GM19328 (cell line): ENCODE results near the gene DPH5.
"Not testable (repeated sequence)": the region's sequence is repeated elsewhere in the genome, so short reads cannot be mapped to it uniquely, and the experiment has no call there.

Experiments
- ATAC-seq: cut with Tn5 transposase; IDR thresholded peaks from one replicate; pipeline ENCODE4 v1.9.1; 2021; ENCODE audit warnings: mild to moderate bottlenecking, moderate library complexity; ENCODE audit not compliant: unreplicated experiment

The DPH5 gene

DNA sequence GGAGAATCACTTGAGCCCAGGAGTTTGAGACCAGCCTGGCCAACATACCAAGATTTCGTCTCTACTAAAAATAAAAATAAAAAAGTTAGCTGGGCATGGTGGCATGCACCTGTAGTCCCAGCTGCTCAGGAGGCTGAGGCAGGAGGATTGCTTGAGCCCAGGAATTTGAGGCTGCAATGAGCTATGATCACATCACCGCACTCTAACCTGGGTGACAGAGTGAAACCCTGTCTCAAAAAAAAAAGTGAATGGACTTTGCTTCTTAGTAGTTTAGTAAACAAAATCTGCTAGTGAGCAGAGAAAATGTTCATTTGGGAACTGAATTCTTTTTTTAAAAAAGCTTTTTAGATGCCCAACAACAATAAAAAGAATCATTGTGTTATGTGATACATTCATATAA is 6.5 kb upstream of the DPH5 start:
- not testable (repeated sequence) for ATAC-seq

DNA sequence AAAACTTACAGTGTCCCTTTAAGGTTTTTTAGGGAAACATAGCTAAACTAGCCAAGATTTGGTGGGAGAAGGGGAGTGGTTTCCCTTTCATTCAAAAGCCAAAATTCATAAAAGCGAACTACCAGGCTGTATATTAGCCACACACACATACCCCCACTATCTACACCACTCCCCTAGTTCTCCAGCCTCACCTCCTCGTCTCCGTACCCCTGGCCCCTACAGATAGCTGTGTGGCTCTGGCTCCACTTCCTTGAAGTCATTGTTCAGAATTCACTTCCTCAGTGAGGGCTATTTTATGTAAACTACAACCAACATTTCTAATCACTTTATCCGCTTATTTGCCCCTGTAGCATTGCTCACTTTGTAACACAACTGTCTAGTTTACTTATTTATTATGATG is 5.3 kb upstream of the DPH5 start:
- no peak for ATAC-seq

DNA sequence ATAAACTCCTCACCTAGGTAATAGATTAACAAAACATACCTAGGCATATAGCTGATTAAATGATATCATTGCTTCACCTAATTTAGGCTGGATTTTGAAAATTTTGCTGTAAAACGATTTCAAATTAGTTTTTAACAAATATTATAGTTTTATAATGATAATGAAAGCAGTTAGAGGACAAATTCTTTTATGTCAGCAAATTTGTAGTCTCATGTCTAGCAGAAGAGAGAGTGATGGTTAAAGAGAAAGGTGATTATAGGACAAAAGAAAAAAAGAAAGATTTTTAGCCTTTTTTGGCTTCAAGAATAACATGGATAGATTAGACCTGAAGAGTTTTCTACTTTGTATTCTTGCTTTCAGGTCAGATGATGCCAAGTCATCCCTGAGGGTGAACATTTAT is 3.6 kb upstream of the DPH5 start:
- no peak for ATAC-seq

DNA sequence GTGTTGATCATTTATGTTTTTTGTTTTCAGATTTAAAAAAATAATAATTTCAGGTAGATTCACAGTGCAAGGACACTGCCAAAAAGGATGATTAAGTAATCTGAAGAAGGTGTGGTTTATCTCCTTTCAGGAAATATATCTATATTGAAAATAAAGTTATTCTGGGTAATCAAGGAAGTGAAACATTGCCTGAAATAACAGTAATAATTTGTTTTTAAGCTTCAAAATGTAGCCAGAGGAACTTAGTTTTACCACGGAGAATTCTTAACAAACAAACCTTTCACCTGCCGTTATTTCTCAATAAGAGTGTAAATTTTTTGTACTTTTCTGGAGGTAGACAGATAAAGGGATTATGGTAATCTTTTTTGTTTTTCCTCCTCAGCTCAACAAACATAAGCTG is 2.9 kb upstream of the DPH5 start:
- ATAC-seq = no peak

DNA sequence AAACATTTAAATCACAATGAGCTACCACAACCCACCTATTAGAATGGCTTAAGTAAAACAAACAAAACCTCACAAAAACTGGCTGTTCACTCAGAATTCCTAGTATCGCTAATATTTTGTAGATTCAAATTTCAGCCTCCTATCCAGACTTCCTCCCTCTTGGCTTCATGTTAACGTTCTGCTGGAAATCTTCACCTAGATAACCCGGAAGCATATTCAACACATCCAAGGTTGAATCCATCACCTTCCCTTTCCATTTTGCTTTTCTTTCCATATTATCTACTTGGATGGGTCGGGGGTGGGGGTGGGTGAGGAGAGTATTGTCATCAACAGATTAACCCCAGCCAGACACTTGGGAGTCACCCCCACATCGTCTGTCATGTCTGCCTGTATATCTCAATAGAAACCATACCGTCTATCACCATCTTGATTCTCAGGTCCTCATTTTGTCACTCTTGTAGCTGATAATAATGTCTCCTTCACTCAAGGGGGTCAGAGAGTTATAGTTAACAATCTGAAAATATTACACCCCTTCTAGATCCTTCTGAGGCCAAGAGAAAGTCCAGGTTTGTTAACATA is 1.7 kb upstream of the DPH5 start:
- ATAC-seq = no peak

DNA sequence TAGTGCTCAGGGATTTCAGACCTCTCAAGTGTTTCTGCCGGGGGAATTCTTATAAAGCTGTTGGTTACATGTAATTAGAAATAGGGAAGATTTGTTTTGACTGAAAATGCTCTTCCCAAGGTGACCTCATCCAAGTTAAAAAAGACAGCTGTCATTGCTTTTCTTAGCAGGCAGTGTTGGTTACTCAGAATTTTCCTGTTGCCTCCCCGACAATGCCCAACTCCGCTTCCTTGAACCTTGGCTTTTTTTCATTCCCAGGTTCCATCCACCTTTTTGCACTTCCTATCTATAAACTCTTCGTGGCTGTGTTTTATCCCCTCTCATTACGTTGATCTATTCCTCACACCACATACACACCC is 825 bp upstream of the DPH5 start:
- ATAC-seq = no peak

DNA sequence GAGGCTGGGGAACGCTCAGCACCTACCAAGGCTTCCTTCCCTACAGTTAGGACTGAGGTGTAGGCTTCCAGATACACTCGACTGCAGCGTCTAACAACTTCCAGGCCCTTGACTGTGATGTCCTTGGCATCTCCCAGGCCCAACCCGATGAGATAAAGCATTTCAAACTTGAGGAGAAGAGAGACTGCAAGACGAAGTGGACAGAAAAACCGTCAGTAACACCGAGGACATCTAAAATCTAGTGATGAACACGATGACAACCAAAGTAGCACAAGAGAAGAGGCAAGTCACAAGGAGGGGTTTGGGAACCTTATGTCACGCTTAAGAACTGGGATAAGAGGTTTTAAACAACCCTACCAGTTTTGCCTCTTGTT is 314 bp downstream of the DPH5 start:
- ATAC-seq = peak; percentile 31

DNA sequence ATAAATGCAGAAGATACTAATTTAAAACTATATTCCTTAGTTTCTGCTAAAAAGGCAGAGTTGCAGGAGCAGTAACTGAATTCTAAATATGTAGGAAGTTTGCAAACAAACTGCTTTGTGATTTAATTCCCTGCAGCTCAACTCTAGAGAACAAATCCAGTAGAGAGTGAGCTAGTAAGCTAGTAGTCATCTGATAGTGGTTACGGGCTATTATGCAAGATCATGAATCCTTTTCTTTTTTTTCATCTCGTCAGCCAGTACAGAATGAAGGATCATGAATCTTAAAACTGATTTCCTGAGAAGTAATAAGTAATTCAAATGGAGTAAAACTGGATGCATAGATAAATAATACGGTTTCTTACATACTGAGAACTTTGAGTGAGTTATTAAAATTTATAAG is 3.3 kb downstream of the DPH5 start:
- no peak for ATAC-seq

DNA sequence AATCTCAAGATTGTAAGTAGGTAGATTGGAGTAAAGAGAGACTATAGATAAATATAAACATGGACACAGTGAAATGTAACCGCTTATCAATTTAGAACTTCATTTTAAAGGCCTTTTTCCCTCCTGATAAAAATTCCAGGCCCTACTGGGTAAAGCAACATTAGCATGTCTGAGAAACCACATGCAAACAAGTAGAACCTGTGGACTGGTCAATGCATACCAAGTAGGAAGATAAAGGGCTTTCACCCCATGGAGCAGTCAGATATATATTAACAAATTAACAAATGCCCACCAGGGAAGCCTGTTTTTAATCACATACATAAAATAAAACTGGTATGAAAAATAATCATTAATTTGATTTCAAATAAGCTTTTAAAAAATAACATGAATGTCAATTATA is 8.1 kb downstream of the DPH5 start:
- no peak for ATAC-seq

DNA sequence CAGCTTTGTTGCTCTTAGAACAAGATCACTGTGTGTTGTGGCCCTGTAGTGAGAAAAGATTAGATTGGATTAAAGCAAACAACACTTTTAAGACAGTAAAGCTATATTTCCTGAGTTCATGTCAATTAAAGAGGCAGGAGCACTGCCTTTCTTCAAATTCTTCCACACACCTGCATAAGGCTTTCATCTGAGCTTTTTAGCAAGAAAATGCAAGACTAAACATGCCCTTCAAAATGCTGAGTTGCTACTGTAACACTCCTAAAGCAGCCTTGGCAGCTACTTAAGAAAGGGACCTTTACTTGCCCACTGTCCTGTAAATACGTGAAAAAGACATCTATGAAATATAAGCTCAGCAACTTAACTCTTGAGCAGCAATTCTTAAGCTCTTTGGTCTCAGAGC is 11.8 kb downstream of the DPH5 start:
- no peak for ATAC-seq

DNA sequence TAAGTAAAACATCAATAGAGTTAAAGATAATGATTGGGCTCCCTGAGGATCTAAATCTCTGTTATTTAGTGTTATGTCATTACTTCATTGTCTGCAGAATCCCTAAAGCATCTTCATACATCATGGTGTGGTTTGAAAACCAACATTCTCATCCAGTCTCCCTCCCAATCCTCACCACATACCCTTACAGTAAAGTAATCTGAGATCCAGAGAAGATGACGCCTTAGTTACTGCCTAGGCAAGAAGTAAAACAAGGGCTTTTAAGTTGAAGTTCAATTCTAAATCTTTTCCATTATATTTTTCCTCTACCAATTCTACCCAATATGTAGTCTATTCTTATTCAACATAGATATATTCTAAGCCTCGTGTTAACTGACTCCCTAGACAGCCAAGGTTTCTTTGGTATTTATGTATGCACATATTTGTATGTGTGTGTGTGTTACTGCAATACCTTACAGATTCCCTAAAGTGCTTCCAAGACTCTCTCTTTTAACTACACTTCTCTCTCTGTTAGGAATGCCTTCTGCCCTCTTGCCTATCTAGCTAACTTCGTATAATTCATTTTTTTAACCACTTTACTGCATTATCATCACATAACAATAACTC is 17.3 kb downstream of the DPH5 start:
- ATAC-seq = no peak

DNA sequence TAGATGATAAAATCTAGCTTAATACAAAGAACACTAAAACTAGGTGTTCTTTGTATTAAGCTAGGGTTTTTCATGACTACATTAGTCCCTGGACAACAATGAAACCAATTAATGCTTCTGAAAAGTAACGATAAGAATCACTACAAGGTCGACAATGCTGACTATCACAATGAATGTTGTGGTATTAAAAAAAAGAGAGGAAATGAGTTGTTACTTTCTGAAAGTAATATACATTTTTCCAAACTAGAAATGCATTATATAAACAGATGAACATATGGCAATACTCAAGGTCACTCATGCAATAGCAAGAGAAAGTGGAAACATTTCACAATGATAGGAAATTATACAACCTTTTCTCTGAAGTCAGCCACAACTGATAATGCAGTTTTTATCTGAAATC is 19.0 kb downstream of the DPH5 start:
- ATAC-seq = no peak

DNA sequence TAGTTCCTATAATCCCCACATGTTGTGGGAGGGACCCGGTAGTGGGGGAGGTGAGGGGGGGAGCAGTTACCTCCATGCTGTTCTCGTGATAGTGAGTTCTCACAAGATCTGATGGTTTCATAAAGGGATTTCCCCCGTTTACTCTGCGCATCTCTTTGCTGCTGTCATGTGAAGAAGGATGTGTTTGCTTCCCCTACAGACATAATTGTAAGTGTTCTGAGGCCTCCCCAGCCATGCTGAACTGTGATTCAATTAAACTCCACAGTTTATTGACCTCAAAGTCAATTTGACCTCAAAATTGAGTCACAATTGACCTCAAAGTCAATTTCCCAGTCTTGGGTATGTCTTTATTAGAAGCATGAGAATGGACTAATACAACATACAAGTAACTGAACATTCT is 19.7 kb downstream of the DPH5 start:
- ATAC-seq = no peak

DNA sequence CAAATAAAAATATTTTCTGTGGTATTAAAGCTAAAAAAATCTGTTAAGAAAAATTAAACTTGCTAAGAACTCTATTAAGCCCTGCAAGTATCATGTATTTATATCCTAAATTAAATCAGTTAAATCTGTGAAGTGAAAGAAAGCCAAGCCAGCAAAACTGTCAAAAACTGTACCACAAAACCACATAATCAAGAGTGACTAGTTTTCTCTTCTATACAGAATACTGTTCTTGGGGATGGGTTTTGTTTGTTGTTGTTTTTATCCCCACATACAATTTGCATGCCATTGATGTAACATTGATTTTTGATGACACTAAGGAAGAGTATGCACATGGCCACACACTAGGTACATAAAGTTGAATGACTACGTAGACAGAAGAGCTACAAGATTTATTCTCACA is 20.4 kb downstream of the DPH5 start:
- no peak for ATAC-seq

DNA sequence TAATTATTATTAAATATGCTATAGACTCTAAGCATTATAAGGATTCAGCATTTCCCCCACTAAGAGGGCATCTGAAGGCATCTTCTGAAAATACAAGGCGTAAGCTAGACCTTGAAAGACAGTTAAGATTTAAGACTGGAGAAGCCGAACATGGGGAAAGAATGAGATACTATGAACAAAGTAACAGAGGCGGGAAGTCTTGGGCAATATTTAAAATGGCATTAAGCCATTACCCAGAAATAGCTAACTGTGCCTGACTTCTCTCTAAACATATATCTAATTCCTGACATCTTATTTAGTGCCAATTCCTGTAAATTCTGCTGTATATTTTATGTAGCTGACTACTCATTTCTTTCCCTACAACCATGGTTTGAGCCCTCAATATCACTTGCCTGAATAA is 20.9 kb downstream of the DPH5 start:
- ATAC-seq = no peak

DNA sequence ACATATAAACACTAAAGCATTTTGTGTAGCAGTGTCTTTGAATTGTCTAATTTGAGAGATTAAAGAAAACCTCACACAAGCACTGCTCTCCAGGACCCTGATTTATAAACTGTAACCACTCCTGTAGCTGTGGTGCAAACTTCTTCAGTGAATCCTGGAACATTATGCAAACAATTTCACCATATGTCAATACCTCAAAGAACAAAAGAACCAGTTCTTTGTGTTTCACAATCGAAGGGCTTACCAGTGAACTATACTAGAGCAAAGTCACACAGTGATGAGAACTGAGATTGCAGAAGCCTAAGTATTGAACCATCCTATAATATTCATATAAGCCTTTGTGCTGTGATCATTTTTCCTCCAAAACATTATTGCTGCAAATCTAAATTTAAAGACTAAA is 21.5 kb downstream of the DPH5 start:
- no peak for ATAC-seq

DNA sequence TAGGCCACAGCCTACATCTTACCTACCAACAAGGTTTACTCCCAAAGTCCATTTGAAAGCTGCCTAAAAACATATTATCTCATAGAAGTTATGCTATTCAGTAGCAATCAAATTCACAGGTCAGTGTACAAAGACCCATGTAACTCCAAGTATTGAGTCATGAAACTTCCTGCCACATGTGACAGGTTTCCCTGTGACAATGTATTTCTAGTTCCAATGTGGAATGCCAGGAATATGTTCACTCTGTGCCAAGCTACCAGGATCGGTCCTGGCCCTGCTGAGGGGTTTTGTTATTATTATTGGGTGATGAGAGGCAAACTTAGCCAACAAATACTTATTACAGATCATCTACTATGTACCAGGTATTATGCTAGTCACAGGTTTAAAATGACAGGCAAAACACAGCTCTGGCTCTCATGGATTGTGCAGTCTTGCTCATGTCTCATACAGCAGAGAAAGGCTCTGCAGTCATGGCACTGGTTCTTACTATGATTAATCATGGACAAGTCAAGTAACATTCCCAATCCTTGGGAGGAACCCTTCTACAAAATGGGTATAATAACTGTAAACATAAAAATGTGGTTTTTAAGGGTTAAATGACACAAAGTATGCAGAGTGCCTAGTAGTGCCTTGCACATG is 22.5 kb downstream of the DPH5 start:
- no peak for ATAC-seq

DNA sequence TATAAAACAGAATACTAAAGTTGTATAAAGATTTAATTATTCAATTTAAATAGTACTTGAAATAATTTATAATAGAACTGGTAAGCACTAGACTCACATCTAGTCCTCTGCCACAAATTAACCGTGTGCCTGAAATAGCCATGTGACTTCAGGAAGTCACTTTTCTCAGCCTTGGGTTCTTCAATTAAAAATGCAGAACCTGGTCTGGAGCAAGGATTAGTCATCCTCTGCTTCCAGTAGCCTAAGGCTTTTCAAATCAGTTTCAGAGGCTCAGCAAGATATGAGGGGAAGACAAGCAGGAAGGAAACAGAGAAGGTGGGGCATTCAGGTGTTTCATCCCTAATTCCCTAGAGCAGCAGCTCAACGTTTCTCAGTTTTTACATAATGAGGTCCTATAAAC is 23.0 kb downstream of the DPH5 start:
- ATAC-seq = no peak

DNA sequence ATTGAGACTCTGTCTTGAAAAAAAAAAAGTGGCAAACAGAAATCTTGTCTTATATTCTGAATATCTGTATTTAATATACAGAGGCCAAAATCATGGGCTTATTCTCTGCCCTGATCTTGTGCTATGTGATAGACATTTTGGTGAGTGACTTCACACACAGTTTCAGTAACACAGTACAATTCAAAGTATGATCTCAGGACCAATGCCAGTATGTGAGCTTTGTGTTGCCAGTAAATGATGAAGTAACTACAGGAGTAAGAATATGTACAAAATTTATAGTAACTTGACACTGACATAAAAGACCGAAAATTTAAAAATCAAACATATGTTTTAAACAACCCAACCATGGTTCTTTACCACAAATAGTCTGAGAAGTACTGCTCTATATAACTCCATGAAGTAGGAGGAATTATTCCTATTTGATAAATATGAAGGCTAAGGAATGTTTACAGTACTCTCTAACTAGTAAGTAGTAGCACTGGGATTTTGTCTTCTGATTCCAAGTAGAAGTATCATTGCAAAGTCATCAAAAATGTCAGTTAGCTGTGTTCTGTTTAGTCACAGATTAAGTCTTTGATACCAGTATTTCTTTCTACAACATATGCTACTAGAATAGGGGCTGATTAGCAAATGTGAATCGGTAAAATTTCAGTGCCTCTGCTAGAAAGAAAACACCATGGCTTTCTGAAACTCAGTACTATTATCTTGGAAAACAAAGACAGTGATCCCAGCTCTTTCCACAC is 25.3 kb downstream of the DPH5 start:
- no peak for ATAC-seq

DNA sequence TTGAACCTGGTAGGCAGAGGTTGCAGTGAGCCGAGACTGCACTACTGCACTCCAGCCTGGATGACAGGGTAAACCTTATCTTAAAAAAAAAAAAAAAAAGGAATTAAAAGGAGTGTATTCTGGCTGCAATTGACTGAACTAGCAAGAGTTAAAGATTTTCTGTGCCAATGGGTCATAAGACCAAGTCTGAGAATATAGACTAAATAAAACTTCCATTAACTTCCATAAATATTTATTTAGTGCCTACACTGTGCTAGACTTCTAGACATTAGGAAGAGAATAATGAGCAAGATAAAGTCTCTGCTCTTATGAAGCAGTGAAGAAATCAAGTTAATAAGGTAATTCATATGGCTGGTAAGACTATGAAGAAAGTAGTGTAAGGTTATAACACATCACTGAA is 27.2 kb downstream of the DPH5 start:
- ATAC-seq = no peak

DNA sequence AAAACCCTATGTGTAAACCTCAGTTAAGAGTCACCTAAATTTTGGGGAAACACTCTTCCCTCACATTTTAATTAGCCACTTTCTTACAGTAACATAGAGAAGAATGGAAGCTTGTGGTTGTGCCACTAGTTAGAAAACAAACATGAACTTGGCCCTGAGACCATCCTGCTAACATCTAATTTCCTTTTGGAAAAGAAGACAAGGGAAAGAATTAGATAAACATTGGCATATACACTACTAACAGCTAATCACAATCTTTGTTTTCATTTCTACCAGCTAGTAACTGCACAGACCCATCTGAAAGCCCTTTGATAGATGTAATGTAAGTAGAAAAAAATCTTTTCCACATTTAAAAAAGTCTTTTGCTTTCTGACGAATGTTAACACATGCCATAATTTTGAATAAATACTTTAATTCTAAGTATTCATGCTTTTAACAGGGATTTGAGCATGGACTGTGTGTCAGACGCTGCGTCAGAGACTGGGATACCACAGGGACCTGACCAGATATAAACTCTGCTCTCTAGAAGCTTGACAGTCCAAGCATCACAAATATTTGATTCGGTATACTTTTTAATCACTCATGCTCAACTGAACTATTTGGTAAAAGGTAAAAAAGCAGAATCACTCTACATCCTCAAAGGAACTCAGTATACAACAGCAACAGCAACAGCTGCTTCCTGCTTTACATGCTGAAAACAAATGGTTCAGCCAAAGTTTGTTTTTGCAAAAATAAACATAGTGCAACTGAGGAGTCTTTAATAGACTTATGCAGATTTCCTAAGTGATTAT is 30.2 kb downstream of the DPH5 start:
- ATAC-seq = no peak
